C4-2B (cell line): ENCODE results near the gene GALNT10.

Experiments used
- CTCF ChIP-seq: fragments of 450-650 bp; conservative IDR thresholded peaks from 2 replicates; pipeline ENCODE4 v1.5.1; 2017; ENCODE audit warnings: mild to moderate bottlenecking
- ZFX ChIP-seq: fragments of 450-650 bp; IDR thresholded peaks from 2 replicates; pipeline ENCODE4 v1.6.1; 2017

- TF ChIP-seq CTCF (no peak), ZFX (no peak)
Measured at GRCh38 chr5:154251529-154251928, 61.0 kb downstream of the GALNT10 start.
